Omental fat pad (tissue), 4 donors: ENCODE data around the gene GCDH. TPM values are rescaled to one million over a fixed set of nuclear protein-coding genes. Genes with fewer than 3 reads are reported as not detected.

Source experiments
- ATAC-seq: fragments of 150-250 bp; one replicate; pipeline ENCODE4 v1.9.1; 2016; ENCODE audit warnings: mild to moderate bottlenecking, moderate library complexity; ENCODE audit not compliant: low FRiP score
- DNase-seq: peaks from one replicate; pipeline ENCODE4 v3.0.0-alpha.2; 2019; ENCODE audit warnings: low spot score
- total RNA-seq, 4 donors: library from RNA; depleted of rRNA; stranded (reverse); fragments of >200 nt; gene quantifications; one replicate each; pipeline ENCODE4 v1.1.0, GENCODE V29; 2016
- TF ChIP-seq, protein P1 (sequence below), 3 donors: fragments of 450-650 bp; IDR thresholded peaks; one replicate each; pipeline ENCODE4 v1.5.1; 2016 to 2017; ENCODE audit warnings: antibody characterized with exemption in 3 of 3, mild to moderate bottlenecking in 3 of 3, moderate library complexity in 2 of 3

Gene GCDH
- total RNA-seq, 4 donors from 2014 or later = 36.1 to 51.4 (median 45.2) TPM

DNA sequence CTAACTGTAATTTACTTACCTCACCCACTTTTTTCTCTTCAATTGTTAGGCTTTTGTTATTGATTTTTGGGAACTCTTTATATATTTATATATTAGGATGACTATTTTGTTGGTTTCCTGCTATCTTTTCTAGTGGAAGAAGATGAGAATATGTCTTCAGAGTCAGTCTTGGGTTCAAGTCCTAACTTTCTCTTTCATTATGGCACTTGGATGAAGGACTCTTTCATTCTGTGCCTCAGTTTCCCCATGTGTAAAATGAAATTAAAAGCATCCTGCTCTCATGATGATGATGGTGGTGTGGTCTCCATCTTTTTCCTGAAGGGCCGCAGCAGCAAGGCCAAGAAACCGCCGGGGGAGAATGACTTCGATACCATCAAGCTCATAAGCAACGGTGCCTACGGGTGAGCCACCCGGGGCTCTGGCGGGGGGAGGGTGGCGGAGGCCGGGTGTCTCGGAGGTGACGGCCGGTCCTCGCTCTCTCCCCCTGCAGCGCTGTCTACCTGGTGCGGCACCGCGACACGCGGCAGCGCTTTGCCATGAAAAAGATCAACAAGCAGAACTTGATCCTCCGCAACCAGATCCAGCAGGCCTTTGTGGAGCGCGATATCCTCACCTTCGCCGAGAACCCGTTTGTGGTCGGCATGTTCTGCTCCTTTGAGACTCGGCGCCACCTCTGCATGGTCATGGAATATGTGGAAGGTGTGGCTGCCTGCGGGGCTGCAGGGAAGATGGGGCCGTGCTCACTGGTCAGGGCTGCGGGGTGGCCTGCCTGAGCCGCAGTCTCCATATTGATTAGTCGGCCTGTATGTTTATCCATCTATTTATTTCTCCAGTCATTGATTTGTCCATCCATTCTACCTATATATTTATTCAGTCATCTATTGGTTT, 32.7 kb upstream of the GCDH start:
- DNase-seq (no peak), ATAC-seq (no peak)
- TF ChIP-seq, protein P1, sequence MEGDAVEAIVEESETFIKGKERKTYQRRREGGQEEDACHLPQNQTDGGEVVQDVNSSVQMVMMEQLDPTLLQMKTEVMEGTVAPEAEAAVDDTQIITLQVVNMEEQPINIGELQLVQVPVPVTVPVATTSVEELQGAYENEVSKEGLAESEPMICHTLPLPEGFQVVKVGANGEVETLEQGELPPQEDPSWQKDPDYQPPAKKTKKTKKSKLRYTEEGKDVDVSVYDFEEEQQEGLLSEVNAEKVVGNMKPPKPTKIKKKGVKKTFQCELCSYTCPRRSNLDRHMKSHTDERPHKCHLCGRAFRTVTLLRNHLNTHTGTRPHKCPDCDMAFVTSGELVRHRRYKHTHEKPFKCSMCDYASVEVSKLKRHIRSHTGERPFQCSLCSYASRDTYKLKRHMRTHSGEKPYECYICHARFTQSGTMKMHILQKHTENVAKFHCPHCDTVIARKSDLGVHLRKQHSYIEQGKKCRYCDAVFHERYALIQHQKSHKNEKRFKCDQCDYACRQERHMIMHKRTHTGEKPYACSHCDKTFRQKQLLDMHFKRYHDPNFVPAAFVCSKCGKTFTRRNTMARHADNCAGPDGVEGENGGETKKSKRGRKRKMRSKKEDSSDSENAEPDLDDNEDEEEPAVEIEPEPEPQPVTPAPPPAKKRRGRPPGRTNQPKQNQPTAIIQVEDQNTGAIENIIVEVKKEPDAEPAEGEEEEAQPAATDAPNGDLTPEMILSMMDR (IDR thresholded peaks at IDR 0.05) = no peak

DNA sequence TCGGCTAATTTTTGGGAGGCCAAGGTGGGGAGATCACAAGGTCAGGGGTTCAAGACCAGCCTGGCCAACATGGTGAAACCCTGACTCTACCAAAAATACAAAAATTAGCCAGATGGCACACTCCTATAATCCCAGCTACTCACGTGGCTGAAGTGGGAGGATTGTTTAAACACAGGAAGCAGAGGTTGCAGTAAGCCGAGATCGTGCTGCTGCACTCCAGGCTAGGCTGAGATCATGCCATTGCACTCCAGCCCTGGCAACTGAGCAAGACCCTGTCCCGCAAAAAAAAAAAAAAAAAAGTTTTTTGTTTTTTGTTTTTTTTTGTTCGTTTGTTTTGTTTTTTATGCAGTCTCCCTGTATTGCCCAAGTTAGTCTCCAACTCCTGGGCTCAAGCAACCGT, 31.4 kb upstream of the GCDH start:
- no peak for DNase-seq
- TF ChIP-seq, protein P1 (IDR thresholded peaks at IDR 0.05) = no peak
- ATAC-seq = no peak

DNA sequence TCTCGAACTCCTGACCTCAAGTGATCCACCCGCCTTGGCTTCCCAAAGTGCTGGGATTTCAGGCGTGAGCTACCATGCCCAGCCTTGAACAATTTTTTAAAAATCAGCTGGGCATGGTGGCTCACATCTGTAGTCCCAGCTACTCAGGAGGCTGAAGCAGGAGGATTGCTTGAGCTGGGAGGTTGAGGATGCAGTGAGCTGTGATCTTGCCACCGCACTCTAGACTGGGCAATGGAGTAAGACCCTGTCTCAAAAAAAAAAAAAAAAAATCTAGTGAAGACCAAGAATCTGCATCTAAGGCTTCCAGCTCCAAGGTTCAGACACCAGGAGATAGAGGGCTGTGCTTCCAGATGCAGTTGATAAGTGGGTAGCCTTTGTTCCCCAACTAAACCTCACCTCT, 26.8 kb upstream of the GCDH start:
- no peak for DNase-seq
- TF ChIP-seq, protein P1 (IDR thresholded peaks at IDR 0.05) = no peak
- no peak for ATAC-seq

DNA sequence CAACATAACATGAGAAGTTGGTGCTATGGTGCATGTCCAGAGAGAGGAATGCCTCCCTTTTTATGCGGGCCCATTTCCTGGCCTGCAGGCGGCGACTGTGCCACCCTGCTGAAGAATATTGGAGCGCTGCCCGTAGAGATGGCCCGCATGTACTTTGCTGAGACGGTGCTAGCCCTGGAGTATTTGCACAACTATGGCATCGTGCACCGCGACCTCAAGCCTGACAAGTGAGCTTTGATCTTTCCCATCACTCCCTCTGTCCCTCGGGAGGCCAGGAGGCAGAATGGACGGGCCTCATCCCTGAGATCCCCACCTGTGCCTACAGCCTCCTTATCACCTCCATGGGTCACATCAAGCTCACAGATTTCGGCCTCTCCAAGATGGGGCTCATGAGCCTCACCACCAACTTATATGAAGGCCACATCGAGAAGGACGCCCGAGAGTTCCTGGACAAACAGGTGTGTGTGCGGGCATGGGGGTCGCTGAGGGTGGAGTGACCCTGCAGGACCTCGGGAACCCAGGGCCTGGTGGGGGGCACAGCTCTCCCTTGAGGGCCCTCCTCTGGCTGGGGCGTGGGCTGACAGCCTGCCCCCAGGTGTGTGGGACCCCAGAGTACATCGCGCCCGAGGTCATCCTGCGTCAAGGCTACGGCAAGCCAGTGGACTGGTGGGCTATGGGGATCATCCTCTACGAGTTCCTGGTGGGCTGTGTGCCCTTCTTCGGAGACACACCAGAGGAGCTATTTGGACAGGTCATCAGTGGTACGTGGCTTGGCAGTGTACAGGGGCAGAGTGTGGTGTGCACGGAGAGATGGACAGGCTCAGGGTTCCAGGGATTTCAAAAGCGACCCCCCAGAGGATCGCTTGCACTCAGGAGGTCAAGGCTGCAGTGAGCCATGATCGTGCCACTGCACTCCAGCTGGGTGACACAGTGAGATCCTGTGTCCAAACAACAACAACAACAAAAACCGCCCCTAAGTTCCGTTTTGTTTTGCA, 25.9 kb upstream of the GCDH start:
- DNase-seq (no peak), ATAC-seq (no peak)
- TF ChIP-seq, protein P1 (IDR thresholded peaks at IDR 0.05) = no peak

DNA sequence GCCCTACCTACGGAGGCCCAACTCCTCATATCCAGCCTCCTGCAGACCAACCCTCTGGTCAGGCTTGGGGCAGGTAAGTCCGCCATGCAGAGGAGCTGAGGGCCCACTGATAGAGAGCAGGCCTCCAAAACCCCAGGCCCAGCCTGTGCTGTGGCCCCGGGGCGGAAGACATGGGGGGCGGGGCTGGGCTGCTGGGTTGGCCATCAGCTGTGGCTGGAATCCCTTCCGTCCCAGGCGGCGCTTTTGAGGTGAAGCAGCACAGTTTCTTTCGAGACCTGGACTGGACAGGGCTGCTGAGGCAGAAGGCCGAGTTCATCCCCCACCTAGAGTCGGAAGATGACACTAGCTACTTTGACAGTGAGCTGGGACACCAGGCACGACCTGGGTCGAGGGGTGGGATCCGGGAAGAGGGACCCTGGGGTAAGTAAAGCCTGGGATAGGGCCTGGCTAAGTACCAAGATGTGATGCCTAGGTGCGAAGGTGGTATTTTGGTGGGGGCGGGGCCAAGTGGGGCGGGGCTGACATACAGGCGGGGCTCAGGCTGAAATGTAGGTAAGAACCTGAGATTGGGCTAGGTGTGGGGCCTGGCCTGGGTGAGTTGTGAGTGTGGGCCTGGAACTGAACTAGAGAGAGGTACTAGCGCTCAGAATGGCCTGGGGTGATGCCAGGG, 25.1 kb upstream of the GCDH start:
- DNase-seq (no peak), ATAC-seq (no peak)

More for the DNA sequence above, 25.1 kb upstream of the GCDH start:
- TF ChIP-seq, protein P1 (IDR thresholded peaks at IDR 0.05) = no peak
